HepG2 (cell line): ENCODE results near the gene DHFR. TPM values are rescaled to one million over a fixed set of nuclear protein-coding genes. Genes with fewer than 3 reads are reported as not detected.

Experiments
- ATAC-seq: fragments of 200-7000 bp; cut with Tn5 transposase; 3 replicates; pipeline ENCODE4 v1.9.1; 2020; ENCODE audit warnings: mild to moderate bottlenecking, moderate library complexity
- BruUV-seq: library from RNA; stranded (reverse); fragments of 400-500 nt; replicated peaks from 2 replicates; lab custom pipeline; 2021; lab: Mats Ljungman, UMichigan
- CTCF ChIA-PET: fragments of 300-600 bp; formaldehyde crosslinking; extraction: SDS; loops from one replicate; lab custom pipeline; 2021; ENCODE audit warnings: low total read pairs, inconsistent platforms, low intra/inter-chr PET ratio; lab: Yijun Ruan, JAX
- POLR2A ChIA-PET: fragments of 350-600 bp; sonication (Branson Sonifier 250); formaldehyde crosslinking; loops from one replicate; lab custom pipeline; 2020; ENCODE audit warnings: antibody characterized with exemption, inconsistent platforms; lab: Yijun Ruan, JAX
- DNase-seq: peaks from one replicate; pipeline ENCODE4 v3.0.0-alpha.2; 2015; ENCODE audit warnings: low spot score
- FAIRE-seq: peaks from 3 replicates; lab custom pipeline; 2011; peaks lifted over from hg19 to GRCh38; lab: Jason Lieb, UNC
- H2AFZ ChIP-seq: one replicate; pipeline ENCODE4 v1.6.1; 2011; ENCODE audit warnings: low read length, inconsistent platforms
- H3K27ac ChIP-seq: fragments of 300-600 bp; 3 replicates; pipeline ENCODE4 v1.8.0; 2011; ENCODE audit warnings: mixed run types, mild to moderate bottlenecking, mixed read lengths, low read length, inconsistent platforms; ENCODE audit not compliant: insufficient read depth; ENCODE audit errors: extremely low read length
- H3K27me3 ChIP-seq, 2 experiments: fragments of 200-600 bp in 1 of 2; 2 replicates in 1 of 2; 3 replicates in 1 of 2; pipeline versions ENCODE4 v1.6.0 to v1.8.0; 2011; ENCODE audit warnings: low read length in 2 of 2, mild to moderate bottlenecking in 2 of 2, moderate library complexity in 2 of 2, inconsistent platforms in 1 of 2; ENCODE audit not compliant: insufficient read depth in 2 of 2, control insufficient read depth in 1 of 2
- H3K36me3 ChIP-seq, 2 experiments: fragments of 200-600 bp in 1 of 2; replicated peaks in 1 of 2; 2 replicates in 1 of 2; 3 replicates in 1 of 2; pipeline versions ENCODE4 v1.5.1 to v1.8.0; 2011; ENCODE audit warnings: low read length in 2 of 2, inconsistent platforms in 1 of 2; ENCODE audit not compliant: insufficient read depth in 2 of 2, control insufficient read depth in 1 of 2
- H3K4me1 ChIP-seq: 2 replicates; pipeline ENCODE4 v1.5.1; 2012; ENCODE audit warnings: low read length, inconsistent platforms; ENCODE audit not compliant: insufficient read depth
- H3K4me2 ChIP-seq: 2 replicates; pipeline ENCODE4 v1.6.0; 2011; ENCODE audit warnings: low read depth, low read length, inconsistent platforms
- H3K4me3 ChIP-seq, 3 experiments: fragments of 200-600 bp in 1 of 3; sonication (generic), shearing (Covaris generic) in 1 of 3; replicated peaks in 1 of 3; 2 replicates each; pipeline ENCODE4 v1.5.1; 2011 to 2016; ENCODE audit warnings: low read length in 3 of 3, inconsistent platforms in 2 of 3, low read depth in 2 of 3, mild to moderate bottlenecking in 2 of 3, control low read depth in 1 of 3, mixed read lengths in 1 of 3; ENCODE audit not compliant: insufficient read depth in 1 of 3
- H3K79me2 ChIP-seq: one replicate; pipeline ENCODE4 v1.6.1; 2011; ENCODE audit warnings: low read length, inconsistent platforms; ENCODE audit not compliant: insufficient read depth
- H3K9ac ChIP-seq: 2 replicates; pipeline ENCODE4 v1.6.0; 2011; ENCODE audit warnings: mild to moderate bottlenecking, low read depth, low read length, inconsistent platforms; ENCODE audit not compliant: insufficient read depth
- H3K9me3 ChIP-seq: 2 replicates; pipeline ENCODE4 v1.5.1; 2012; ENCODE audit warnings: mild to moderate bottlenecking, low read length
- H4K20me1 ChIP-seq: 2 replicates; pipeline ENCODE4 v1.6.0; 2011; ENCODE audit warnings: inconsistent platforms, mild to moderate bottlenecking, low read length, moderate library complexity; ENCODE audit not compliant: insufficient read depth
- HOXA3 ChIP-seq: sonication (generic); formaldehyde crosslinking; IDR thresholded peaks from 2 replicates; pipeline ENCODE4 v1.5.0; 2020; ENCODE audit warnings: missing genetic modification reagents
- SKI ChIP-seq: fragments of 450-650 bp; IDR thresholded peaks from one replicate; pipeline ENCODE4 v1.6.1; 2018; ENCODE audit warnings: mild to moderate bottlenecking; ENCODE audit not compliant: partially characterized antibody
- SNRNP70 ChIP-seq: fragments of 200-400 bp; formaldehyde crosslinking; IDR thresholded peaks from 2 replicates; pipeline ENCODE4 v1.6.1; 2017; ENCODE audit warnings: mild to moderate bottlenecking, low read depth, low read length, moderate library complexity
- SUZ12 ChIP-seq: fragments of 150-350 bp; IDR thresholded peaks from 2 replicates; pipeline ENCODE4 v1.6.1; 2014; ENCODE audit warnings: low read depth, low read length
- TRIM24 ChIP-seq: sonication (generic); formaldehyde crosslinking; IDR thresholded peaks from 2 replicates; pipeline ENCODE4 v1.8.0; 2022; ENCODE audit warnings: mild to moderate bottlenecking, missing genetic modification reagents
- YEATS2 ChIP-seq: sonication (generic); formaldehyde crosslinking; IDR thresholded peaks from 2 replicates; pipeline ENCODE4 v1.4.0; 2020; ENCODE audit warnings: missing genetic modification reagents, borderline replicate concordance
- ZBTB3 ChIP-seq: sonication (generic); formaldehyde crosslinking; IDR thresholded peaks from 2 replicates; pipeline ENCODE4 v1.4.0; 2020; ENCODE audit warnings: low read depth, mild to moderate bottlenecking, moderate library complexity, missing genetic modification reagents, borderline replicate concordance
- ZFP37 ChIP-seq: sonication (generic); formaldehyde crosslinking; IDR thresholded peaks from 2 replicates; pipeline ENCODE4 v1.4.0; 2020; ENCODE audit warnings: missing genetic modification reagents, borderline replicate concordance
- ZNF180 ChIP-seq: sonication (generic); formaldehyde crosslinking; IDR thresholded peaks from 2 replicates; pipeline ENCODE4 v1.4.0; 2020; ENCODE audit warnings: low read depth, missing genetic modification reagents, borderline replicate concordance
- ZNF234 ChIP-seq: sonication (generic); formaldehyde crosslinking; conservative IDR thresholded peaks from 2 replicates; pipeline ENCODE4 v1.5.1; 2020; ENCODE audit warnings: mild to moderate bottlenecking, missing genetic modification reagents
- WGBS: methylation state at CpG from one replicate; pipeline ENCODE4 v1.1.6; 2017; ENCODE audit warnings: low lambda C conversion rate; 5-methylcytosine and 5-hydroxymethylcytosine counted together
- in situ Hi-C: cut with HindIII; loops from 2 replicates; pipeline ENCODE4 v1.10.0; 2017; ENCODE audit warnings: low pct_unique_long_range_greater_than_20kb; ENCODE audit not compliant: extremely low pct_ligation_motif_present
- intact Hi-C: fragments of 100-400 bp; cut with micrococcal nuclease; formaldehyde crosslinking; loops from one replicate; pipeline ENCODE4 v1.10.0; 2022; ENCODE audit not compliant: unreplicated experiment
- polyA plus RNA-seq, 8 experiments: library from polyadenylated mRNA; depleted of rRNA in 3 of 8; stranded (reverse) in 7 of 8; unstranded in 1 of 8; fragments of >200 nt; fragmentation: Illumina TruSeq in 4 of 8; extraction: Trizol in 4 of 8; gene quantifications; 2 replicates each; pipeline versions ENCODE4 v1.2.1 to v1.2.3, GENCODE V29; 2011 to 2016; ENCODE audit warnings: low read depth in 4 of 8, missing spikeins in 1 of 8, mixed read lengths in 1 of 8; ENCODE audit not compliant: insufficient read depth in 1 of 8
- total RNA-seq, 5 experiments: library from RNA; depleted of rRNA; stranded (reverse); fragments of >200 nt; fragmentation: Illumina TruSeq; extraction: Trizol; gene quantifications; 2 replicates each; pipeline ENCODE4 v1.2.3, GENCODE V29; 2016; ENCODE audit warnings: low read depth in 1 of 5
- TF ChIP-seq, protein P1 (sequence below): sonication (generic); formaldehyde crosslinking; IDR thresholded peaks from 2 replicates; pipeline ENCODE4 v1.4.0; 2020; ENCODE audit warnings: mild to moderate bottlenecking, missing genetic modification reagents, borderline replicate concordance

DHFR gene
- total and polyA plus RNA-seq, 2 of the 13 experiments (the other 11 are each of a cell fraction or from before 2014, with no cell fraction given): 22.8 to 59.0 TPM

DNA sequence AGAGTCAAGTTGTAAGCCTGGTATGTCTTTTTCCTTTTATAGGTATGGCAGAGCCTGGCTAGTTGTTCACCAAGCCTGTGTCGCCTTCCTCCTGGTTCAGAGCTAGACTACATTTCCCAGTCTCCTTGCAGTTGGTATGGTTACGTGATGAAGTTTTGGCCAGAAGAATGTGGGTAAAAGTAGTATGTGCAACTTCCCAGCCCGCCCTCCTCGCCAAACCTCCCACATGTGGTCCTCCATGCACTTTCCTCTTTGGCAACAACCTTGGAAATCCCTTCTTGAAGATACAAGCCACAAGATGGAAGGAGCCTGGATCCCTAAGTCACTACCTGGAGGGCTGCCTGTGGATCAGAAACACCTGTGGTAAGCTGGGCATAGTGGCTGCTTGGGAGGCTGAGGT, 36.3 kb downstream of the DHFR start:
- Histone ChIP-seq H3K9ac (no peak overlapping the region), H3K36me3 (no peaks in the 10 kb centered on the region), H3K27ac (no peak overlapping the region), H3K9me3 (no peaks in the 10 kb centered on the region), H3K4me3 (no peak overlapping the region), H4K20me1 (no peaks in the 10 kb centered on the region), H3K4me1 (peaks cover 16% of the 10 kb centered on the region), H3K4me2 (no peak overlapping the region), H3K27me3 (no peaks in the 10 kb centered on the region)
- no peak for DNase-seq
- in situ Hi-C loops (no loop called here), intact Hi-C loops (no loop called here)
- no peak for FAIRE-seq
- WGBS: 94% methylated on average over 4 of the region's 4 CpGs
- CTCF ChIA-PET: no interaction called here
- no TSS peak for BruUV-seq
- TF ChIP-seq SUZ12 (no peak), YEATS2 (no peak), HOXA3 (no peak), ZFP37 (CRISPR knock-in tag) (no peak), ZBTB3 (no peak), SNRNP70 (no peak), ZNF234 (CRISPR knock-in tag) (no peak), ZNF180 (CRISPR knock-in tag) (no peak), SKI (no peak), TRIM24 (CRISPR knock-in tag) (no peak)
- TF ChIP-seq, protein P1, sequence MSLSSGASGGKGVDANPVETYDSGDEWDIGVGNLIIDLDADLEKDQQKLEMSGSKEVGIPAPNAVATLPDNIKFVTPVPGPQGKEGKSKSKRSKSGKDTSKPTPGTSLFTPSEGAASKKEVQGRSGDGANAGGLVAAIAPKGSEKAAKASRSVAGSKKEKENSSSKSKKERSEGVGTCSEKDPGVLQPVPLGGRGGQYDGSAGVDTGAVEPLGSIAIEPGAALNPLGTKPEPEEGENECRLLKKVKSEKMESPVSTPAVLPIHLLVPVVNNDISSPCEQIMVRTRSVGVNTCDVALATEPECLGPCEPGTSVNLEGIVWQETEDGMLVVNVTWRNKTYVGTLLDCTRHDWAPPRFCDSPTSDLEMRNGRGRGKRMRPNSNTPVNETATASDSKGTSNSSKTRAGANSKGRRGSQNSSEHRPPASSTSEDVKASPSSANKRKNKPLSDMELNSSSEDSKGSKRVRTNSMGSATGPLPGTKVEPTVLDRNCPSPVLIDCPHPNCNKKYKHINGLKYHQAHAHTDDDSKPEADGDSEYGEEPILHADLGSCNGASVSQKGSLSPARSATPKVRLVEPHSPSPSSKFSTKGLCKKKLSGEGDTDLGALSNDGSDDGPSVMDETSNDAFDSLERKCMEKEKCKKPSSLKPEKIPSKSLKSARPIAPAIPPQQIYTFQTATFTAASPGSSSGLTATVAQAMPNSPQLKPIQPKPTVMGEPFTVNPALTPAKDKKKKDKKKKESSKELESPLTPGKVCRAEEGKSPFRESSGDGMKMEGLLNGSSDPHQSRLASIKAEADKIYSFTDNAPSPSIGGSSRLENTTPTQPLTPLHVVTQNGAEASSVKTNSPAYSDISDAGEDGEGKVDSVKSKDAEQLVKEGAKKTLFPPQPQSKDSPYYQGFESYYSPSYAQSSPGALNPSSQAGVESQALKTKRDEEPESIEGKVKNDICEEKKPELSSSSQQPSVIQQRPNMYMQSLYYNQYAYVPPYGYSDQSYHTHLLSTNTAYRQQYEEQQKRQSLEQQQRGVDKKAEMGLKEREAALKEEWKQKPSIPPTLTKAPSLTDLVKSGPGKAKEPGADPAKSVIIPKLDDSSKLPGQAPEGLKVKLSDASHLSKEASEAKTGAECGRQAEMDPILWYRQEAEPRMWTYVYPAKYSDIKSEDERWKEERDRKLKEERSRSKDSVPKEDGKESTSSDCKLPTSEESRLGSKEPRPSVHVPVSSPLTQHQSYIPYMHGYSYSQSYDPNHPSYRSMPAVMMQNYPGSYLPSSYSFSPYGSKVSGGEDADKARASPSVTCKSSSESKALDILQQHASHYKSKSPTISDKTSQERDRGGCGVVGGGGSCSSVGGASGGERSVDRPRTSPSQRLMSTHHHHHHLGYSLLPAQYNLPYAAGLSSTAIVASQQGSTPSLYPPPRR (CRISPR knock-in tag): no peak
- TF ChIP-seq, all 625 proteins: peak for 0
- no peak overlapping the region for H2AFZ ChIP-seq
- POLR2A ChIA-PET: no interaction called here
- no peak for ATAC-seq
- H3K79me2 ChIP-seq: no peaks in the 10 kb centered on the region
